ENCODE results near the gene FXYD1. TPM values are rescaled to one million over a fixed set of nuclear protein-coding genes. Genes with fewer than 3 reads are reported as not detected.

The FXYD1 gene
- total and polyA plus RNA-seq, 2 of the 8 experiments (the other 6 are each of a cell fraction or from before 2014, with no cell fraction given) = 1.6 to 8.1 TPM

DNA sequence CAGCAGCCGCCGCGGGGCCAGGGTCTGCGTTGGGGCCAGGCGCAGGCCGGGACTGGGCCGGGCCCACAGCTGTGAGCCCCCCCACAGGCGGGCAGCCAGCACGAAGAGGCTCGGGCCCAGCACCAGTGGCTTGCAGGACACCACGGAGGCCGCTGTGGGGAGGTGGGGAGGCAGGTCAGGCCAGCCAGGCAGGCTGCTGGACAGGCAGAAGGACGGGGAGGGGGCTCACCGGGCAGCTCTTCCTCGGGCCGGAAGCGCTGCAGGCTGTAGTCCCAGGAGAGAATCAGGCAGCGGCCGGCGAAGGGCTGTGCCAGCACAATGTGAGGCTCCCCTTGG lies 12.0 kb upstream of the FXYD1 start:
- Histone ChIP-seq H3K23me2 (ENCODE audit: low read depth, low read length) (no peaks in the 10 kb centered on the region), H2BK15ac (ENCODE audit: low read length) (no peak overlapping the region), H2AK5ac (ENCODE audit: low read depth, low read length) (0 out of 2 replicates have a peak overlapping the region, but pooled peaks have one; percentile 70), H3K79me1 (ENCODE audit: low read depth, low read length) (no peaks in the 10 kb centered on the region), H3K4me3 (ENCODE audit: extremely low read depth in 1 of 4, insufficient read depth in 2 of 4, low read depth in 3 of 4, low read length in 4 of 4) (no peak overlapping the region), H3K9me3 (ENCODE audit: insufficient read depth in 2 of 2, low read depth in 1 of 2, low read length in 1 of 2) (no peaks in the 10 kb centered on the region), H2BK12ac (ENCODE audit: low read depth, low read length) (no peak overlapping the region), H3K27ac (ENCODE audit: low read depth, low read length) (no peak overlapping the region), H3K36me3 (ENCODE audit: control insufficient read depth in 2 of 4, insufficient read depth in 4 of 4, low read length in 3 of 4) (no peaks in the 10 kb centered on the region), H4K20me1 (replicated peaks in 1 of 2; ENCODE audit: control insufficient read depth in 1 of 2, insufficient read depth in 2 of 2, low read length in 2 of 2) (no peaks in the 10 kb centered on the region), H2BK20ac (ENCODE audit: low read length) (no peak overlapping the region), H3K14ac (ENCODE audit: insufficient read length) (no peak overlapping the region), H3K18ac (ENCODE audit: extremely low read depth, low read length) (peak overlapping the region; percentile 19; the same call in 1 of the 2 replicates), H3K79me2 (ENCODE audit: control insufficient read depth in 1 of 2, insufficient read depth in 2 of 2, low read length in 2 of 2) (no peaks in the 10 kb centered on the region), H4K91ac (replicated peaks; ENCODE audit: insufficient read length, low read length) (no peak overlapping the region), H2BK120ac (replicated peaks; ENCODE audit: low read depth, low read length) (no peak overlapping the region), H4K5ac (ENCODE audit: insufficient read length, low read depth, low read length) (no peak overlapping the region), H3K9ac (replicated peaks in 1 of 4; ENCODE audit: extremely low read depth in 1 of 4, low read depth in 3 of 4, low read length in 3 of 4) (no peak overlapping the region), H4K8ac (ENCODE audit: extremely low read depth, insufficient read depth, low read length) (peak overlapping the region; percentile 83), H3K27me3 (replicated peaks in 1 of 4; ENCODE audit: control insufficient read depth in 3 of 4, extremely low read depth in 1 of 4, insufficient read depth in 3 of 4, low read length in 3 of 4) (no peaks in the 10 kb centered on the region; a peak in 1 of 7 replicates), H3K56ac (replicated peaks; ENCODE audit: insufficient read length, low read depth, low read length) (no peak overlapping the region), H3K4ac (replicated peaks; ENCODE audit: insufficient read length, low read depth, low read length) (no peak overlapping the region), H3K4me2 (ENCODE audit: insufficient read depth in 1 of 2, low read depth in 2 of 2, low read length in 2 of 2) (no peak overlapping the region), H2AFZ (ENCODE audit: low read length) (no peak overlapping the region; the same call in 1 of the 2 replicates), H3K23ac (ENCODE audit: insufficient read length) (no peak overlapping the region), H2BK5ac (ENCODE audit: low read depth, low read length) (no peak overlapping the region), H3K4me1 (replicated peaks in 1 of 4; ENCODE audit: control insufficient read depth in 3 of 4, insufficient read depth in 4 of 4, low read length in 3 of 4) (peaks cover 2 to 9% (median 6%) of the 10 kb centered on the region in 4 experiments; a peak in 5 of 7 replicates)
- POLR2A ChIA-PET (ENCODE audit: partially characterized antibody) = interaction anchor here (1.1 to 2.3 kb wide), 6 partner anchors 10 to 75 kb away, joined by 3 to 7 read pairs (median 4); partner anchors contain the start of gene FXYD3
- TF ChIP-seq KDM4A (IDR thresholded peaks at IDR 0.05; ENCODE audit: low read depth, low read length, severe bottlenecking) (no peak), SP1 (IDR thresholded peaks at IDR 0.05; ENCODE audit: low read depth, low read length) (no peak)
- TF ChIP-seq, protein P1, sequence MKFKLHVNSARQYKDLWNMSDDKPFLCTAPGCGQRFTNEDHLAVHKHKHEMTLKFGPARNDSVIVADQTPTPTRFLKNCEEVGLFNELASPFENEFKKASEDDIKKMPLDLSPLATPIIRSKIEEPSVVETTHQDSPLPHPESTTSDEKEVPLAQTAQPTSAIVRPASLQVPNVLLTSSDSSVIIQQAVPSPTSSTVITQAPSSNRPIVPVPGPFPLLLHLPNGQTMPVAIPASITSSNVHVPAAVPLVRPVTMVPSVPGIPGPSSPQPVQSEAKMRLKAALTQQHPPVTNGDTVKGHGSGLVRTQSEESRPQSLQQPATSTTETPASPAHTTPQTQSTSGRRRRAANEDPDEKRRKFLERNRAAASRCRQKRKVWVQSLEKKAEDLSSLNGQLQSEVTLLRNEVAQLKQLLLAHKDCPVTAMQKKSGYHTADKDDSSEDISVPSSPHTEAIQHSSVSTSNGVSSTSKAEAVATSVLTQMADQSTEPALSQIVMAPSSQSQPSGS (IDR thresholded peaks at IDR 0.05; ENCODE audit: low read length) = no peak
- TF ChIP-seq, protein P2, sequence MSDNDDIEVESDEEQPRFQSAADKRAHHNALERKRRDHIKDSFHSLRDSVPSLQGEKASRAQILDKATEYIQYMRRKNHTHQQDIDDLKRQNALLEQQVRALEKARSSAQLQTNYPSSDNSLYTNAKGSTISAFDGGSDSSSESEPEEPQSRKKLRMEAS (IDR thresholded peaks at IDR 0.05) = no peak
- CTCF ChIA-PET (ENCODE audit: partially characterized antibody) = interaction anchor here (0.6 to 3.1 kb wide), 4 partner anchors 10 to 743 kb away, joined by 3 to 22 read pairs (median 12); partner anchors contain the start of genes FXYD1 and LGI4
- WGBS, 2 experiments (ENCODE audit: extremely low coverage in 1 of 2, insufficient coverage in 1 of 2, insufficient read length in 1 of 2, insufficient replicate concordance in 2 of 2, low coverage in 1 of 2, low lambda C conversion rate in 2 of 2, missing lambda C conversion rate in 1 of 2) = 93% methylated on average over 19 of the region's 20 CpGs; no CpG with 5 or more reads in 1 of the 2 experiments
- FAIRE-seq (no peak), DNase-seq (ENCODE audit: low read depth in 1 of 2, low spot score in 2 of 2) (no peak)

Data from H1 (cell line).